ENCODE results near the gene CARD9. TPM values are rescaled to one million over a fixed set of nuclear protein-coding genes. Genes with fewer than 3 reads are reported as not detected.

The CARD9 gene
- total and polyA plus RNA-seq, 2 of the 4 experiments (the other 2 are of a cell fraction), result 0.36 to 1.9 TPM

DNA sequence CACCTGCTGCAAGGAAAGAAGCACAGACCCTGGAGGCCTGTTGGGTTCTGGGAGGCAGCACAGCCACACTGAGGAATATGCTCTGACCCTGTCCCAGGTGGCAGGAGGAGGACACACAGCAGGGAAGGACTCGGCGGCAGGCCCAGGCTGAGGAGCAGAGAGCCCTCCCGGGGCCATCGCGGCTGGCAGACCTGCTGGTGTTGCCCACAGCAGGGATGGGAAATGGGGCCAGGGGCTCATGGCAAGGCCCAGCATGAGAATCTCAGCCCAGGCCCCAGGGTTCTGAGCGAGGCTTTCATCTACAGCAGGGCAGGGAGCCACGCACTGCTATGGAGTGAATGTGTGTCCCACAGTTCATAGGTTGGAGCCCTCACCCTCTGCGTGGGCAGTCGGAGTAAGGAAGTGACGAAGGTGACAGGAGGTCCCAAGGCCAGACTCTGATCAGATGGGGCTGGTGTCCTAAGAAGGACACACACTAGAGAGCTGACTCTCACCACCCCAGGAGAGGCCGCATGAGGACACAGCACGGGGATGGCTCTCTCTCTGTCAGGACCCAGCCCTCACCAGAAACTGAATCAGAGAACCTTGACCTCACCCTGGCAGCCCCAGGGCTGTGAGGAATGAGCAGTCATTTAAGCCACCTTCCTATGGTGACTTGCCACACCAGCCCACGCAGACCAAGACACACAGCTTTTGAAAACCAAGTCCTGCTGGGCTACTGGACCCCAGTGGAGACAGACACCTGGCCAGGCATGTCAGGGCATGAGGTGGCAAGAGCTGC lies 56.4 kb downstream of the CARD9 start:
- Histone ChIP-seq H3K4me3 (ENCODE audit: insufficient read depth, low read depth, low read length) (no peak overlapping the region), H3K9me3 (ENCODE audit: control insufficient read depth, insufficient read depth, low read length) (peaks cover 17% of the 10 kb centered on the region), H3K23ac (ENCODE audit: low read depth, low read length) (no peak overlapping the region), H3K79me1 (ENCODE audit: low read depth in 1 of 2, low read length in 2 of 2) (no peaks in the 10 kb centered on the region), H3K4ac (ENCODE audit: low read depth, low read length) (no peak overlapping the region), H2BK120ac (ENCODE audit: low read depth, low read length) (no peak overlapping the region), H3K18ac (ENCODE audit: low read depth, low read length) (no peak overlapping the region), H4K91ac (ENCODE audit: insufficient read depth, low read depth, low read length) (no peak overlapping the region), H2BK15ac (ENCODE audit: low read depth, low read length) (no peak overlapping the region), H3K36me3 (ENCODE audit: control insufficient read depth, insufficient read depth, low read length) (no peaks in the 10 kb centered on the region), H3K4me1 (ENCODE audit: control insufficient read depth, insufficient read depth, low read length) (peaks cover 3% of the 10 kb centered on the region; the same call in 1 of the 2 replicates), H2AK5ac (ENCODE audit: low read depth, low read length) (peak overlapping the region; percentile 39; the same call in 1 of the 2 replicates), H3K14ac (replicated peaks; ENCODE audit: low read depth, low read length) (0 out of 2 replicates have a peak overlapping the region, but pooled peaks have one; percentile 8), H2AK9ac (replicated peaks; ENCODE audit: low read depth, low read length, poor library complexity) (peak overlapping the region; percentile 61), H3K4me2 (ENCODE audit: low read depth, low read length) (no peak overlapping the region), H2BK20ac (ENCODE audit: low read depth, low read length) (no peak overlapping the region), H2AFZ (replicated peaks; ENCODE audit: low read length, poor library complexity) (no peak overlapping the region), H3K27ac (ENCODE audit: insufficient read depth, low read length) (no peak overlapping the region), H3K9ac (ENCODE audit: low read depth, low read length) (no peak overlapping the region), H3K27me3 (ENCODE audit: control insufficient read depth, insufficient read depth, low read length) (no peaks in the 10 kb centered on the region), H4K8ac (ENCODE audit: low read depth in 2 of 2, low read length in 2 of 2) (no peak overlapping the region), H4K20me1 (ENCODE audit: insufficient read depth, low read length) (no peaks in the 10 kb centered on the region), H2BK5ac (ENCODE audit: low read depth, low read length, poor library complexity, severe bottlenecking) (no peak overlapping the region), H4K5ac (ENCODE audit: low read depth, low read length) (no peak overlapping the region), H3K9me1 (ENCODE audit: insufficient read depth, low read length) (no peaks in the 10 kb centered on the region), H3K56ac (ENCODE audit: extremely low read depth, insufficient read depth, low read length) (no peak overlapping the region)
- dilution Hi-C loops (cut with HindIII; ENCODE audit: low sequenced_read_pairs, unreplicated experiment), result no loop called here
- CTCF ChIA-PET, result no interaction called here
- in situ Hi-C loops (cut with MboI; ENCODE audit: low sequenced_read_pairs), result no loop called here
- DNase-seq, result no peak
- ATAC-seq (ENCODE audit: low read depth), result no peak; the same call in 1 of the 2 replicates
- POLR2A ChIA-PET (ENCODE audit: unreplicated experiment), result no interaction called here
- WGBS, 2 experiments (ENCODE audit: extremely low coverage in 2 of 2, insufficient read length in 1 of 2), result 73% methylated on average over 5 of the region's 13 CpGs; no CpG with 5 or more reads in 1 of the 2 experiments
- intact Hi-C loops (cut with micrococcal nuclease), result no loop called here
- TF ChIP-seq CEBPB (IDR thresholded peaks at IDR 0.05; ENCODE audit: low read depth, low read length), result no peak
- TF ChIP-seq FOS (IDR thresholded peaks at IDR 0.05; ENCODE audit: low read depth, low read length), result no peak
- no peak for TF ChIP-seq MXI1 (IDR thresholded peaks at IDR 0.05; ENCODE audit: borderline replicate concordance, low read depth, low read length)
- TF ChIP-seq RCOR1 (IDR thresholded peaks at IDR 0.05; ENCODE audit: insufficient replicate concordance, low read length), result no peak
- no TSS peak for BruUV-seq (replicated peaks)

All from IMR-90 (cell line).